ENCODE results near the gene CAMSAP3.
A peak's percentile ranks its signal among the peaks of the same experiment; 100 is the strongest.
"Not testable (repeated sequence)": the region's sequence is repeated elsewhere in the genome, so short reads cannot be mapped to it uniquely, and the experiment has no call there.

The CAMSAP3 gene

DNA sequence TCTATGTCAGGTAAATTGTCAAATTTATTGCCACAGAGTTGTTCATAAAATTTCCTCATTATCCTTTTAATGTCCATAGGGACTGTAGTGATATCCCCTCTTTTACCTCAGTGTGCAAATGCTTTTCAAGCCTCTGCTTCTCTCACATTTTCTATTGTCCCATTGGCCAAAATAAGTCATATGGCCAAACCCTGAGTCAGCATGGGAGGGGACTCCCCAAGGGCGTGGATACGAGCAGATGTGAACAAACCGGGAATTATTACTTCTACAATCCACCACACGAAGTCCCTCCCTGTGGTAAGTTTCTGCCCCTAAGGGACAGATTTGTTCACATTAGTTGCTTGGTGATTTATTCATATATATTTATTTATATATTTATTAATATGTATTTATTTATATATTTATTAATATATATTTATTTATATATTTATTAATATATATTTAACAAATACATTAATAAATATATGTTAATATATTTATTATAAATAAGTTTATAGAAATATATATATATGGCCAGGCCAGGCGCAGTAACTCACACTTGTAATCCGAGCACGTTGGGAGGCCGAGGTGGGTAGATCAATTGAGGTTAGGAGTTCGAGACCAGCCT lies 20.1 kb upstream of the CAMSAP3 start:
- Histone ChIP-seq H3K4me3 (no peak overlapping the region), H3K27ac (no peak overlapping the region)

DNA sequence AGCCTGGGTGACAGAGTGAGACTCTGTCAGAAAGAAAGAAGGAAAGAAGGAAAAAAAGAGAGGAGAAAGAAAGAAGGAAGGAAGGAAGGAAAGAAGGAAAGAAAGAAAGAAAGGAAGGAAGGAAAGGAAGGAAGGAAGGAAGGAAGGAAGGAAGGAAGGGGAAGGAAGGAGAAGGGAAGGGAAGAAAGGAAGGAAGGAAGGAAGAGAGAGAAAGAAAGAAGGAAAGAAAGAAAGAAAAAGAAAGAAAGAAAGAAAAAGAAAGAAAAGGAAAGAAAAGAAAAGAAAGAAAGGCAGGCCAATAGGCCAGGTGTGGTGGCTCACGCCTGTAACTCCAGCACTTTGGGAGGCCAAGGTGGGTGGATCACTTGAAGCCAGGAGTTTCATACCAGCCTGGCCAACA lies 18.2 kb upstream of the CAMSAP3 start:
- not testable (repeated sequence) for H3K4me3 ChIP-seq, H3K27ac ChIP-seq

DNA sequence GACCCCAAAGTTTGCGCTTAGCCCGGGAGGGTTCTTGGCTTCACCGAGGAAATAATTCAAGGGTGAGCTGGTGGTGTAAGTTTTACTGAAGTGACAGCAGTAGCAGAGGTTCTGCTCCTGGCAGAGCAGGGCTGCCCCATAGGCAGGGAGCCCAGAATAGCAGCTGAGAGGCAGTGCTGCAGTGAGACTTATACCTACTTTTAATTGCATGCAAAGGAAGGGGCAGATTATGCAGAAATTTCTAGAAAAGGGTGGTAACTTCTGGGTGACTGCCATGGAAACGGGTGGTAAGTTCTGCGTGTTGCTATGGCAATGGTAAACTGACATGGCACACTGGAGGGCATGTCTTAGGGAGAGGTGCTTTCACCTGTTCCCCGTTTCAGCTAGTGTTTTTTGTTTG lies 17.5 kb upstream of the CAMSAP3 start:
- H3K4me3 ChIP-seq, result no peak overlapping the region
- H3K27ac ChIP-seq, result no peak overlapping the region

DNA sequence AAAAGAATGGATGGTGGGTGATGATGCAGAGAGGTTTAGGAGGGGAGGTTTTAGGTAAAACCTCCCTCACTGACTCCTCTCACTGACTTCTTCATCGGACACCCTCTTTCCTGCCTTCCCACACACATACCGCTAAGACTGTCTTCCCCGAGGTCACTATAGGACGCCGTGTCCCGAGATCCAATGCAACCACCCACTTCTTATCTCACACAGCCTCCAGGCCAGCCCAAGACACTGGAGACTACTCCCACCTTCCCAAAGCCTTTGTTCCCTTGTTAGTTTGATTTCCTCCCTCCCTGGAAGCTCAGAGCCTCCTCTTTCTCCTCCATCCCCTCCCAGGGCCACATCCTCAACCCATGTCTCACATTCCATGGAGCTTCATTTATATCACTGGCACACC lies 16.5 kb upstream of the CAMSAP3 start:
- no peak overlapping the region for H3K4me3 ChIP-seq

DNA sequence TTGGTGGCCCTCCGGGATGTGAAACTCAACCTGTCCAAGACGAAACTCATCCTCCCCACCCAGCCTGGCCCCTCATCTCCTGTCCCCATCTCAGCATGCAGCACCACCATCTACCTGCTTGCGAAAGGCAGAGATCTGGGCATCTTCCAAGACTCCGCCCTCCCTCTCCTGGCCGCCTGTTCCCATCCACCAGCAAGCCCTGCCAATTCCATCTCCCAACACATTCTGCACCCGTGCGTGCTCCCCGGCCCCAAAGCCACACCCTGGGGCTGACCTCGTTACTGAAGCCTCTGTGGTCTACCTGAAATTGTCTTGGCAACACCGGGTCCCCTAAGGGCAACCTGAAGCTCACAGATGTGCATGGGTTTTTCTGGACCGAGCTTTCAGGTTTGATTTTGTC lies 13.2 kb upstream of the CAMSAP3 start:
- Histone ChIP-seq H3K4me3 (no peak overlapping the region), H3K27ac (no peak overlapping the region)

More for the DNA sequence above, 16.5 kb upstream of the CAMSAP3 start:
- no peak overlapping the region for H3K27ac ChIP-seq

DNA sequence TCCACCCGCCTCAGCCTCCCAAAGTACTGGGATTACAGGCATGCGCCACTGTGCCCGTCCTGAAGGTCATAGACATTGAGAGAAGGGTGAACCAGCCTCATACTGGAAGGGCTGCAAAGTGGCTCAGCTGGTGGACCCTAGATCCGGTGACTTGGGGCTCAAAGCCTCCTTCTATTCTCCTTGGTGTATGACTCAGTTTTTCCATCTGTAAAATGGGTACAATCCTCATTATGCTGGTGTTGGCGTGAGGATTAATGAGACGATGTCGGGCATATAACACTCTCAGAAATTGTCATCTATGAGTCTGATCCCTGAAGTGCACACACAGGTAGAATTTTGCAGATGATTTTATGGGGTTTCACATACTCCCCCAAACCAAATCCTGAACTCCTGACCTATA lies 5.8 kb upstream of the CAMSAP3 start:
- Histone ChIP-seq H3K4me3 (no peak overlapping the region), H3K27ac (peak overlapping the region in 2 of 21 experiments; percentile 6 to 26)

DNA sequence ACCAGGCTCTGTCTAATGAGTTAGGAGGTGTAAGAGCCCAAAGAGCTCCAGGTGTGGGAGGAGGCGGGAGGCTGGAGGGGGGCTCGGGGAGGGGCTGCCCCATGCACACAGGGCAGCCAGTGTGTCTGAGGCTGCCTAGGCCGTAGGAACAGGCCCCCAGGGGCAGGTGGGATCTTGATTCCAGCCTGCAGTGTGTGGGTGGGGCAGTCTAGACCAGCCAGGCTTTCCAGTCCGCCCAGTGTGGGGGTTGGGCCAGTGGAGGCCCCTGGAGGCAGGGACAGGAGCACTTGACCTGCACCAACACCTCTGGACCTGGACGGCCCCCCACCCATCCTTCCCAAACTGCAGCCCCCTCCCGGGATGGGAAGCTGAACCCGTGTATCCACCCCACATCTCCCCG lies 5.4 kb upstream of the CAMSAP3 start:
- Histone ChIP-seq H3K27ac (peak overlapping the region in 7 of 21 experiments; percentile 22 to 47 (median 30)), H3K4me3 (no peak overlapping the region)

DNA sequence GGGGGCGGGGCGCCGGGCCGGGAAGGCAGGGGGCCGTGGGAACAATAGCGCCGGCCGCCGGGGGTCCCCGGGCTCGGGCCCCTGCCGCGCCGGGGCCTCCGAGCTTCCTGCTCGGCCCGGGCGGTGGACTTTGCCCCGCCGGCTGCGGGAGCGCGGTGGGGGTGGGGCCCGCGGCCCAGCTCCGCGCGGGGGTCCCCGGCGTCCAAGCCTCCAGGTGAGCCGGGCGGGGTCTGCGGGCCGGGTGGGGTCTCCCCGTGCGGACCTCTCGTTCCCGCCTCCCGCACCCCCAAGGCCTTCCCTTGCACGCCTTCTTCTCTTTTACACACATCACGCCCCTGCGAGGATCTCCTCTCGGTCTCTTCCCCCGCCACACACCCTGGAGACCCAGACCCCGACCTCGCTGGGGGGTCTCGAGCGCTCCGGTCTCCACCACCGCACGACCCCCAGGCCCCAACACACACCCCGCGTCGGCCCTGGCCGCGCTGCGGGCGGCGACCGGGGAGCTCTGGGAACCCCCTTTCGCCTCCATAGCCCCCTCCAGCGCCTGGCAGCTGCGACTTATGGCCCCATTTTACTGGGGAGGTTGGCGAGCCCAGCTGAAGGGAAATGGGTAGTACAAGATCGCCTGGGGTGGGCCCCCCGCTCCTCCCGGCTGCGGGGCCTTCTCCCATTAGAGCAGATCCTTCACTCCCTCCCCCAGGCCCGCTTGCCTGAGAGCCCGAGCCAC lies 711 bp downstream of the CAMSAP3 start:
- Histone ChIP-seq H3K27ac (peak overlapping the region in 12 of 21 experiments; percentile 11 to 77 (median 48)), H3K4me3 (peak overlapping the region; percentile 25 to 54 (median 40))

DNA sequence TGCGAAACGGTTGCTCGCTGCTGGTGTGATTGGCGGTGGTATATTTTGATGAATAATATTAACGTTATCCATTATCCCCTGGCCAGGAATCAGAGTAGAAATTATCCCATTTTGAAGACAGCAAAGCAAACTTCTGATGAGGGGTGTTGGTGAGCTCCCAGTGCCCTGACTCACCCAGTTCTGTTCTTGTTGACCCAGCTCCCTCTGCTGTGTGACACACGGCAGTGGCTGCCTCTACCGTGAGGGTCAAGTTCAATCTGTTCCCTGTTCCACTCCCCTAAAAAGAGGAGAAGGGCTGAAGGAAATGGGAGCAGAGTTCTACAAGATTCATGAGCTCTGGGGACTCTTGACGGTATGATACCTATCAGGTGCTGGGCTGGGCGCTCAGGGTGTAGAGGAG lies 2.0 kb downstream of the CAMSAP3 start:
- Histone ChIP-seq H3K4me3 (no peak overlapping the region), H3K27ac (peak overlapping the region in 1 of 21 experiments; percentile 77)

DNA sequence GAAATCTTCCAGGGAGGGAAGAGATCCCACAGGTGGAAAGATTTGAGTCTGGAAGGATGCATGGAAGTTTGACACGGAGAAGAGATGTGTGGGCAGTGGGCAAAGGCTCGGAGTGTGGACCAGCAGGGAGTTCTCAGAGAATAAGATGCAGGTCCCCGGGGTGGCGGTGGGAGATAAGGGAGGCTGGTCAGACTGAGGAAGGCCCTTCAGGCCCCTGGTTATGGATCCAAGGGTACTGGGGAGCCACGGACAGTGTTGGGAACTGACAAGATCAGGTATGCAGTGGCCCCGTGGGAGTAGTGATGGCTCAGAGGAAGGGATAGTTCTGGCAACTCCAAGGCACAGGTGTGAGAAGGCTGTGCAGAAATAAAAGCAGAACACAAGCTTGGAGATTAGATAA lies 2.5 kb downstream of the CAMSAP3 start:
- H3K27ac ChIP-seq, result no peak overlapping the region
- H3K4me3 ChIP-seq, result no peak overlapping the region

DNA sequence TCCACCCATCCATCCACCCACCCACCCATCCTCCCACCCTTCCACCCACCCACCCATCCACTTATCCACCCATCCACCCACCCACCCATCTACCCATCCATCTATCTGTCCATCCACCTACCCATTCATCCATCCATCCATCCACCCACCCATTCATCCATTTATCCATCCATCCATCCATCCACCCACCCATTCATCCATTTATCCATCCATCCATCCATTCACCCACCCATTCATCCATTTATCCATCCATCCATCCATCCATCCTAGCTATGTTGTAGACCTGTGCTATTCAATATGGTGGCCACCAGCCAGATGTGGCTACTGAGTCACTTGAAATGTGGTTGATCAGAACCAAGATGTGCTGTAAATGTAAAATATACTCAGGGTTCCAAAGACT lies 5.1 kb downstream of the CAMSAP3 start:
- H3K27ac ChIP-seq, result no peak overlapping the region
- H3K4me3 ChIP-seq, result no peak overlapping the region

DNA sequence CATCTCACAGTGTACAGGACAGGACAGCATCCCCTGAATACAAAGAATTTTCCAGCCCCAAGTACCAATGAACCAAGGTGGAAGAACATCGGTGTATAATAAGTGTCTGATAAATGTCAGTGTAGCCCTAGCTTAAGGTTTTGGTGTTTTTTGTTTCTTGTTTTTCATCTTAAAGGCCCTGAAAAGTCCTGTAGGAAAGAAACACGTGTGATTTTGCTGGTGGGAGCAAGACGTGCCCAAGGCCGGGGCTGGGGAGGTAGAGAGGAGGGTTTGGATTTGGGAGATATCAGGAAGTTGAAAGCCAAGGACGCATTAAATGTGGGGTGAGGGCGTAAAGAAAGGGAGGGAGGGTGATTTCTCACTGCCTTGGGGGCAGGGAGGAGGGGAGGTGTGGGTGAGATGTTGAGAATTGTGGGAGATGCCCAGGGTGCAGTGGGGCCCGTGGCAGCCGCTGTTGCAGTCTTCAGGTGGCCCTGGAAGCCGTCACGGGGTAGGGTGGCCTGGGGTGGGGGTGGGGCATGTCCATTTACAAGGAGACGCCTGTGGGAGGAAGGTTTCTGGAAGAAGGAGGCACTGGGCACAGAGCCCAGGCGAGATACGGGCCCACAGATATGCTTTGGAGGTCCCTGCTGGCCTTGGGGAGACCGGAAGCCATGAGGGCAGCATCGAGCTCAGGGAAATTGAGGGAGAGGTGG lies 6.7 kb downstream of the CAMSAP3 start:
- Histone ChIP-seq H3K4me3 (no peak overlapping the region), H3K27ac (no peak overlapping the region)

DNA sequence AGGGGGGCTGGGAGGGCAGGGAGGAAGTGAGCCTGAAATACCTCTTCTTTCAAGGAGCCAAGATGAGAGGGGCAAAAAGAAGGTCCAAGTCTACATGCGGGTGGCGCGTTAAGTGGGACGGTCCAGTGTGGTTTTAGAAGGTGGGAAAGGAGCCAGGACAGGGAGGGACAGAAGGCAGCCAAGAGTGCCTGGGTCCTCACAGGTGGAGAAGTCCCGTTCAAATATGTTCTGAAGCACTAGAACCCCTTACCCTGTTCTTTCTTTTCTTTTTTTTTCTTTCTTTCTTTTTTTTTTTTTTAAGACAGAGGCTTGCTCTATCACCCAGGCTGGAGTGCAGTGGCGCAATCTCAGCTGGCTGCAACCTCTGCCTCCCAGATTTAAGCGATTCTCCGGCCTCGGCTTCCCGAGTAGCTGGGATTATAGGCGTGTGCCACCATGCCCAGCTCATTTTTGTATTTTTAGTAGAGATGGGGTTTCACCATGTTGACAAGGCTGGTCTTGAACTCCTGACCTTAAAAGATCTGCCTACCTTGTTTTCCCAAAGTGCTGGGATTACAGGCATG lies 7.4 kb downstream of the CAMSAP3 start:
- no peak overlapping the region for H3K4me3 ChIP-seq
- H3K27ac ChIP-seq, result no peak overlapping the region

DNA sequence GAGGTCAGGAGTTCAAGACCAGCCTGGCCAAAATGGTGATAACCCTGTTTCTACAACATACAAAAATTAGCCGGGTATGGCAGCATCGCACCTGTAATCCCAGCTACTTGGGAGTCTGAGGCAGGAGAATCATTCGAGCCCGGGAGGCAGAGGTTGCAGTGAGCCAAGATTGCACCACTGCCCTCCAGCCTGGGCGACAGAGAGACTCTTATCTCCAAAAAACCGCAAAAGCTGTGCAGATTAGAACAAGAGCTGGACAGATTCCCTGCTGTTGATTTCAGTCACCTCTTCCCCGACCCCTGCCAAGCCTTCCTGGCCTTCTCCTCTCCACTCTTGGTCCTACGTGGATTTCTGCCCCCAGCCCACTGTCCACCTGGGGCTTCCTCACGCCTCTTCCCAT lies 8.3 kb downstream of the CAMSAP3 start:
- H3K27ac ChIP-seq, result no peak overlapping the region
- H3K4me3 ChIP-seq, result no peak overlapping the region

DNA sequence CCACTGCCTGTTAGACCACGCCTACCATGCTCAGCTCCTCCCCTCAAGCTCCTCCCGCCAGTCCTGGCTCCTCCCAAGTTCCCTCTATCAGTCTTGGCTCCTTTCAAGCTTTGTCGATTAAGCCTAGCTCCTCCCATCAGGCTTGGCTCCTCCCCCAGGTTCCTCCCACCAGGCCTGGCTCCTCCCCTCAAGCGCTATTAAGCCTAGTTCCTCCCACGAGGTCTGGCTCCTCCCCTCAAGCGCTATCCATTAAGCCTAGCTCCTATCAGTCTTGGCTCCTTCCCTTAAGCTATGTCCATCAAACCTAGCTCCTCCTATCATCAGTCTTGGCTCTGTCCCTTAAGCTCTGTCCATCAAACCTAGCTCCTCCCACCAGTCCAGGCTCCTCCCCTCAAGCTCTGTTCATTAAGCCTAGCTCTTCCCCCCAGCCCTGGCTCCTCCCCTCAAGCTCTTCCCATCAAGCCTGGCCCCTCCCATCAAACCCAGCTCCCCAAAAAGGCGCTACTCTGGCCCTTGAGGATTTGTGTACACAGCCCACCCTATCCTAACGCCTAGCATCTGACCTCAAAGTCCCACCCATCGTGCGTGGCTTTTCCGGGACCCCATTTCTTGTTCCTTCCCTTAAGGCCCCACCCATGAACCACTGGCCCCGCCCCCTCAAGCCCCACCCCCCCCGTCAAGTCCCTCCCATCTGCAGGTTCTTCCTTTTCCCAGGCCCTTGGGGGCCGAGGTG lies 10.0 kb downstream of the CAMSAP3 start:
- Histone ChIP-seq H3K27ac (no peak overlapping the region), H3K4me3 (no peak overlapping the region)

DNA sequence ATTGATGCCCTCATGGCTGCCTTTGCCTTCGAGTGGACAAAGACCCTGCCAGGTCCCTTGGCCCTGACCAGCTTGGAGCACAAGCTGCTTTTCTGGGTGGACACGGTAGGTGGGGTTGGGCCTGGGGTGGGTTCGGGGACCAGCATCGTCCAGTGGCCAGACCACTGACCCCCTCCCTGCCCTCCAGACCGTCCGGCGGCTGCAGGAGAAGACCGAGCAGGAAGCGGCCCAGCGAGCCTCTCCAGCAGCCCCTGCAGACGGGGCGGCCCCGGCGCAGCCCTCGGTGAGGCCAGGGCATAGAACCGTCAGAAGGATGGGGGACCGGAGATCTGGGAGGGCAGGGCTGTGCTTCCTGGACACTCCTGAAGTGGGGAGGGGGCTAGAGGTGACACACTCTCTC lies 10.6 kb downstream of the CAMSAP3 start:
- Histone ChIP-seq H3K4me3 (no peak overlapping the region), H3K27ac (no peak overlapping the region)

DNA sequence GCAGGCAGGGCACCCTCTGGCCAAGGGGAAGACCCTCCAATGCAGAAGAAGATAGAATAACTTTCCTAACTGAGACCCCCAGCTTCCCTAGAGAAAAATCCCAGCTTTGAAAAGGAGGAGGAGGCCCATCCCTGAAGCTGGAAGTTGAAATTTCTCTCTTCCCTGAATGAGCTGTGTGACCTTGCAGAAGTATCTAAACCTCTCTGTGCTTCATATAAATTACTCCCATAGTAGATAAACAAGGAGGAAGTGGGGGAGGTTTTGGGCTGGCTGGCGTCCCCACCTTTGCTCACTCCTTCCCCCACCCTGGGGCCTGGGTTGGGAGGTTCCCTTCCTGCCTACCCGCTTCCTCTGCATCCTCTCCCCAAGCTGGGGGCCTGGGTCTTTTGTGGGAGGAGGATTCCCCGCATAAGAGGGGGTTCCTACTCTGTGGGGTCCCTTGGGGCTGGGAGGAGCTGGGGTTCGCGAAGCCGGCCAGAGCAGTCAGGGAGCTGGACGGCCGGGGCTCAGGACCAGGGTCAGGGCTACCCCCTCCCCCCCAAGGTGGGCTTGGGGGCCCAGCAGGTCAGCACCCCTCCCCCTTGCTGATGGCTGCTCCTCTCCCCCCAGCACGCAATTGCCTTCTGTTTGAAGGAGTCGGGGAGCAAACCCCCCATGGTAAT lies 11.7 kb downstream of the CAMSAP3 start:
- no peak overlapping the region for H3K27ac ChIP-seq
- H3K4me3 ChIP-seq, result no peak overlapping the region

DNA sequence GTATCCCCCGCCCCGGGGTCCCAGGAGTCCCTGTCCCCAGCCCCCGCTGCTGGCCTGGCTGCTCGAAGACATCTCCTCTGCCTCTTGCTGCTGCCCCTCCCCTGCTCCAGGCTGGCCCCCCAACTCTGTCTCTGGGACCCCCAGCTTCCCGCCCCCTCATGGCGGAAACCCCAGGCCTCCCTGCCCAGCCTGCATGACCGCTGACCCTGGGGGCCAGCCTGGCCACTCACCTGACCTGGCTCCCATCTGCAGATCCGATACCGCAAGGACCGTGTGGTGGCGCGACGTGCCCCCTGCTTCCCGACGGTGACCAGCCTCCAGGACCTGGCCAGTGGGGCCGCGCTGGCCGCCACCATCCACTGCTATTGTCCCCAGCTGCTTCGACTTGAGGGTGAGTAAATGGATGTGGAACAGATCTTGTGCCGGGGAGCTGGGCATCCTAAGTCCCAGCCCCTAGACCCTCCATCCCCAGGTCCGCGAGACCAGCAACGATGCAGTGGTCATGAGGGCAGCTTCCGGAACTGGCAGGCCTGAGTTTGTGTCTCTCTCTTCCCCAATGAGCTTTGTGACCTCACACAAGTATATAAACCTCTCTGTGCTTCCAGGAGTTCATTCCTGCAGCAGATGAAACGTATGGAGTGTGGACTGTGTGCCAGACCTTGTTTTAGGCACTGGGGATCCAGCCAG lies 12.4 kb downstream of the CAMSAP3 start:
- no peak overlapping the region for H3K27ac ChIP-seq

More for the DNA sequence above, 12.4 kb downstream of the CAMSAP3 start:
- H3K4me3 ChIP-seq, result no peak overlapping the region
